Small intestine (tissue), 7 donors: Measurements from ENCODE around the gene ALLC. TPM values are rescaled to one million over a fixed set of nuclear protein-coding genes. Genes with fewer than 3 reads are reported as not detected.
A peak's percentile ranks its signal among the peaks of the same experiment; 100 is the strongest.
"Not testable (repeated sequence)": the region's sequence is repeated elsewhere in the genome, so short reads cannot be mapped to it uniquely, and the experiment has no call there.

Experiments
- DNase-seq, 2 donors: peaks; one replicate each; pipeline versions ENCODE4 v3.0.0 to v3.0.0-alpha.2; 2013
- FAIRE-seq: peaks from 2 replicates; lab custom pipeline; 2012; peaks lifted over from hg19 to GRCh38; lab: Jason Lieb, UNC
- H3K27ac ChIP-seq, 3 donors: one replicate each; pipeline ENCODE4 v1.5.1; 2013; ENCODE audit warnings: low read length in 2 of 3, mild to moderate bottlenecking in 2 of 3, control low read depth in 1 of 3, inconsistent platforms in 1 of 3, low read depth in 1 of 3, moderate library complexity in 1 of 3
- H3K27me3 ChIP-seq, 3 donors: one replicate each; pipeline ENCODE4 v1.6.1; 2013; ENCODE audit warnings: low read length in 3 of 3, inconsistent platforms in 1 of 3; ENCODE audit not compliant: control insufficient read depth in 3 of 3, insufficient read depth in 3 of 3
- H3K36me3 ChIP-seq, 3 donors: one replicate each; pipeline ENCODE4 v1.6.1; 2013; ENCODE audit warnings: low read length in 3 of 3, inconsistent platforms in 1 of 3, low read depth in 1 of 3, mild to moderate bottlenecking in 1 of 3, moderate library complexity in 1 of 3; ENCODE audit not compliant: control insufficient read depth in 3 of 3, insufficient read depth in 2 of 3
- H3K4me1 ChIP-seq, 3 donors: one replicate each; pipeline ENCODE4 v1.6.1; 2013; ENCODE audit warnings: low read length in 2 of 3, inconsistent platforms in 1 of 3, low read depth in 1 of 3, mild to moderate bottlenecking in 1 of 3, moderate library complexity in 1 of 3; ENCODE audit not compliant: control insufficient read depth in 3 of 3, insufficient read depth in 2 of 3
- H3K4me3 ChIP-seq, 3 donors: one replicate each; pipeline ENCODE4 v1.5.1; 2013; ENCODE audit warnings: low read length in 3 of 3, control low read depth in 1 of 3, inconsistent platforms in 1 of 3, low read depth in 1 of 3, mild to moderate bottlenecking in 1 of 3, moderate library complexity in 1 of 3
- H3K9me3 ChIP-seq, 2 donors: one replicate each; pipeline ENCODE4 v1.6.1; 2013; ENCODE audit warnings: low read depth in 1 of 2, low read length in 1 of 2; ENCODE audit not compliant: control insufficient read depth in 2 of 2, insufficient read depth in 1 of 2
- WGBS, 3 donors: extraction: QIAGEN DNeasy Blood & Tissue Kit; methylation state at CpG; one replicate each; pipeline ENCODE4 v1.1.7; 2013; 5-methylcytosine and 5-hydroxymethylcytosine counted together
- polyA plus RNA-seq, 4 donors: library from polyadenylated mRNA; stranded (reverse) in 3 of 4; unstranded in 1 of 4; fragments of 200-250 nt in 3 of 4; fragments of 120-200 nt in 1 of 4; gene quantifications; one replicate each; pipeline versions ENCODE4 v1.2.1 to v1.2.3, GENCODE V29; 2013
- donor health status: healthy with polysubstance abuse.
- donor health status: control.
- donor health status: control.
- donor health status: Bipolar disorder and iron deficiency.
- donor health status: healthy.

ALLC gene
- polyA plus RNA-seq, 4 donors: 0.07 TPM; not detected in 3

DNA sequence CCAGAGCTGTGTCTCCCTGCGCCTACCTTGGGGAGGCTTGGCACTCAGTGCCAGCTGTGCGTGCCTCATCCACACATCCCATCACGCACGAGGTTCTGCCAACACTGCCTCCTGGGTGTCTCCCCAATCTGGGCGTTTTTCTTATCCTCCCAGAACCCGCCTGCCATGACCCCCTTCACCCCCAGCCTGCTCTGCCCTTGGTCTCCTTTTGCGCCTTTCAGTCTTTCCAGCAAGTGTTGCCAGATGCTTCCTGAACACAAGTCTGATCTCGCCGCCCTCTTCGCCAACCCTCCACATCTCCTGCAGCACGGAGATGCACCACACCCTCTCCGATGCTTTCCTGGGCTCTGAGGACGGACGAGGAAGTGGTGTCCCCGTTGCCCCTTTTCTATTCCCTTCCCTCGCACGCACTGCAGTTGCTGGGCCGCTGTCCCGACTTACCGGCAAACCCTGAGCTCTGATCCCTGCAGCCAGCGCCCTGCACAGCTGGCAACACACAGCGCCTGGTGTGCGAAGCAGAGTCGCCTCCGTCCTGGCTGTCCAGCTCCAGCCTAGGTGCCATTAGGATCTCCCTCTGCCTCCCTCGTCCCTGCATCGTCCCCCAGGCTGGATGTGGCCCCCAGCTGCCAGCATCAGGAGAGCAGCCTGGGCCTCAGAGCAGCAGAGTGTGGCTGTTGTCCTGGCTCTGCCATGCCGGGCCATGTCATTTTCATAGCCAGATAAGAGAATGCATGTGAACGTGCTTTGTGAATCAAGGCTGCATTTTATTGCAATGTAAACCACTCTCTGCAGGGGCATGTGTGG, 22.6 kb upstream of the ALLC start:
- Histone ChIP-seq H3K4me1 (no peaks in the 10 kb centered on the region), H3K27me3 (peaks cover 0 to 3% (median 0%) of the 10 kb centered on the region in 3 donors), H3K27ac (no peak overlapping the region), H3K9me3 (no peaks in the 10 kb centered on the region), H3K36me3 (no peaks in the 10 kb centered on the region), H3K4me3 (no peak overlapping the region)
- WGBS, 3 donors: 49 to 77% (median 64%) methylated on average over 29 of the region's 29 CpGs
- FAIRE-seq (no peak), DNase-seq (peak in 1 of 2 donors; percentile 37)

- not testable (repeated sequence) for H3K27ac ChIP-seq, DNase-seq, H3K9me3 ChIP-seq, H3K36me3 ChIP-seq, H3K4me3 ChIP-seq, H3K4me1 ChIP-seq, FAIRE-seq, H3K27me3 ChIP-seq
- WGBS, 3 donors: 73 to 89% (median 74%) methylated on average over 16 of the region's 16 CpGs
Observed at GRCh38 chr2:3635975-3636327, 22.0 kb upstream of the ALLC start.

GRCh38 chr2:3636586-3637310, 21.3 kb upstream of the ALLC start:
- DNase-seq: no peak
- H3K4me1 ChIP-seq: no peaks in the 10 kb centered on the region
- H3K36me3 ChIP-seq: no peaks in the 10 kb centered on the region
- 80 to 83% (median 82%) methylated on average over 13 of the region's 13 CpGs for WGBS, 3 donors
- H3K4me3 ChIP-seq: no peak overlapping the region
- no peak overlapping the region for H3K27ac ChIP-seq
- no peak for FAIRE-seq
- no peaks in the 10 kb centered on the region for H3K9me3 ChIP-seq
- H3K27me3 ChIP-seq: peaks cover 0 to 3% (median 0%) of the 10 kb centered on the region in 3 donors

GRCh38 chr2:3637311-3637675, 20.7 kb upstream of the ALLC start:
- no peak overlapping the region for H3K27ac ChIP-seq
- H3K4me1 ChIP-seq: no peaks in the 10 kb centered on the region
- H3K4me3 ChIP-seq: no peak overlapping the region
- H3K27me3 ChIP-seq: peaks cover 0 to 3% (median 0%) of the 10 kb centered on the region in 3 donors
- H3K9me3 ChIP-seq: no peaks in the 10 kb centered on the region
- no peak for DNase-seq
- WGBS, 3 donors: 77 to 87% (median 86%) methylated on average over 11 of the region's 11 CpGs
- no peak for FAIRE-seq
- H3K36me3 ChIP-seq: no peaks in the 10 kb centered on the region

GRCh38 chr2:3637692-3638455, 20.1 kb upstream of the ALLC start:
- DNase-seq: no peak
- H3K36me3 ChIP-seq: no peaks in the 10 kb centered on the region
- H3K27ac ChIP-seq: no peak overlapping the region
- FAIRE-seq: no peak
- H3K9me3 ChIP-seq: no peaks in the 10 kb centered on the region
- H3K4me1 ChIP-seq: no peaks in the 10 kb centered on the region
- H3K4me3 ChIP-seq: no peak overlapping the region
- 91 to 92% (median 92%) methylated on average over 30 of the region's 30 CpGs for WGBS, 3 donors
- H3K27me3 ChIP-seq: peaks cover 0 to 3% (median 0%) of the 10 kb centered on the region in 3 donors

GRCh38 chr2:3638456-3638810, 19.6 kb upstream of the ALLC start:
- no peak overlapping the region for H3K27ac ChIP-seq
- FAIRE-seq (no peak), DNase-seq (no peak)
- H3K27me3 ChIP-seq: peaks cover 0 to 3% (median 0%) of the 10 kb centered on the region in 3 donors
- H3K4me3 ChIP-seq: no peak overlapping the region
- 77 to 87% (median 81%) methylated on average over 8 of the region's 8 CpGs for WGBS, 3 donors
- no peaks in the 10 kb centered on the region for H3K36me3 ChIP-seq
- no peaks in the 10 kb centered on the region for H3K4me1 ChIP-seq
- no peaks in the 10 kb centered on the region for H3K9me3 ChIP-seq

DNA sequence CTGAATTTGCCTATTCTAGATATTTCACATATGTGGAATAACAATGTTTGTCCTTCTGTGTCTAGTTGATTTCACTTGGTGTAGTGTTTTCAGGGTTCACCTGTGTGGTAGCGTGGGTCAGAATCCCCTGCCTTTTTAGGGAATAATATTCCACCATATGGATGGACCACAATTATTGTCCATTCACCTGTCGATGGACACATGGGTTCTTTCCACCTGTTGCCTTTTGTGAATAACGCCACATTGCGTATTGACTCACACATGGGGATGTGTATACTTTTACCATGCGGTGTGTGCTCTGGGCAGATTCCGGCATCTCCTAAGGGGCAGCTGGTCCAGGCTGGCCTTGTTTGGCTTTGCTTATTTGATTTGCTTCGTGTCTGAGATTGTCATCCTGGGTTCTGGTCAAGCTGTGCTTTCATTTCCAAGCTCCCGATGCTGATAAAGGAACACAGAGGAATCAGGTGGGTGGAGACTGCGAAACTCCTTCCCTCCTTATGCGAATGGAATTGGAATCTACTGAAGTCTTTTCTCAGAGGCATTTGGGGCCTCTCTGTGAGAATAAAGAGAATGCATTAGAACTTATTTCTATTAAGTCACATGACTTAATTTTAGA, 18.9 kb upstream of the ALLC start:
- Histone ChIP-seq H3K9me3 (no peaks in the 10 kb centered on the region), H3K4me1 (no peaks in the 10 kb centered on the region), H3K4me3 (no peak overlapping the region), H3K27ac (no peak overlapping the region), H3K27me3 (peaks cover 0 to 3% (median 0%) of the 10 kb centered on the region in 3 donors), H3K36me3 (no peaks in the 10 kb centered on the region)
- FAIRE-seq (no peak), DNase-seq (no peak)
- 69 to 85% (median 82%) methylated on average over 10 of the region's 10 CpGs for WGBS, 3 donors

DNA sequence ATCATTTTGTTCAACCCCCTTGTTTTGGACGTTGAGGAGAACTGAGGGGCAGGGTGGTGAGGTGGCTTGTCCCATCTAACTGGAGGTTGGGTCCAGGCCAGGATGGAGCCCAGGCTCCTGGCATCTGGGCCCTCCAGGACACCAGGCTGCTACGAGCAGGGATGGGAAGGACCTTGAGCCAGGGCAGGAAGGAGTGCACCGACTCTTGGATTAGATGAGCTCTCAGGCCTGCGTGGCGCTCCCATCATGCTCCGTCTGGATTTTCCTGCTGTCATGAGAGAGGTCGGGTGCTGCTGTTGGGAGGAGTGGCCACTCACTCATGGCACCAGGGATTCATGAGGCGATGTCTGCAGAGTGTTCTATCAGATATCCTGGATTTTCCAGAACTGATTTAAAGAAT, 18.3 kb upstream of the ALLC start:
- Histone ChIP-seq H3K9me3 (no peaks in the 10 kb centered on the region), H3K4me3 (no peak overlapping the region), H3K4me1 (no peaks in the 10 kb centered on the region), H3K27ac (no peak overlapping the region), H3K36me3 (no peaks in the 10 kb centered on the region), H3K27me3 (peaks cover 0 to 3% (median 0%) of the 10 kb centered on the region in 3 donors)
- no peak for DNase-seq
- 78 to 87% (median 81%) methylated on average over 8 of the region's 8 CpGs for WGBS, 3 donors
- FAIRE-seq: no peak
